ENCODE data around the gene EBI3. TPM values are rescaled to one million over a fixed set of nuclear protein-coding genes. Genes with fewer than 3 reads are reported as not detected.

The EBI3 gene
- total RNA-seq, 4 donors from 2014 or later, result 0.27 to 5.0 (median 0.44) TPM

- intact Hi-C loops (cut with DNase I), result no loop called here
- WGBS, 2 donors, result 82 to 90% methylated on average over 6 of the region's 6 CpGs
- Histone ChIP-seq H3K27ac (no peak overlapping the region), H3K27me3 (no peaks in the 10 kb centered on the region), H3K4me1 (no peaks in the 10 kb centered on the region), H3K9me3 (peaks cover 0 to 7% (median 4%) of the 10 kb centered on the region in 3 donors), H3K36me3 (peaks cover 49 to 100% (median 55%) of the 10 kb centered on the region in 3 donors), H3K4me3 (no peak overlapping the region)
- no peak for DNase-seq
- no peak for TF ChIP-seq CTCF (IDR thresholded peaks at IDR 0.05)
- no peak for TF ChIP-seq POLR2A (IDR thresholded peaks at IDR 0.05)
Observed at GRCh38 chr19:4257025-4257424, 27.7 kb downstream of the EBI3 start.

- H3K4me1 ChIP-seq, result no peaks in the 10 kb centered on the region
- TF ChIP-seq CTCF (IDR thresholded peaks at IDR 0.05) (no peak), POLR2A (IDR thresholded peaks at IDR 0.05) (no peak)
- WGBS, 2 donors, result 93 to 98% methylated on average over 13 to 18 of the region's 28 CpGs
- DNase-seq, result no peak
- no peak overlapping the region for H3K4me3 ChIP-seq
- intact Hi-C loops (cut with DNase I), result no loop called here
- H3K36me3 ChIP-seq, result peaks cover 48 to 100% (median 60%) of the 10 kb centered on the region in 3 donors
- H3K27me3 ChIP-seq, result no peaks in the 10 kb centered on the region
- H3K27ac ChIP-seq, result no peak overlapping the region
- H3K9me3 ChIP-seq, result peaks cover 0 to 7% (median 4%) of the 10 kb centered on the region in 3 donors
Observed at GRCh38 chr19:4258181-4258580, 28.9 kb downstream of the EBI3 start.

- H3K27me3 ChIP-seq, result no peaks in the 10 kb centered on the region
- no peak for DNase-seq
- TF ChIP-seq POLR2A (IDR thresholded peaks at IDR 0.05) (no peak), CTCF (IDR thresholded peaks at IDR 0.05) (no peak)
- H3K27ac ChIP-seq, result no peak overlapping the region
- intact Hi-C loops (cut with DNase I), result no loop called here
- H3K4me1 ChIP-seq, result no peaks in the 10 kb centered on the region
- no peak overlapping the region for H3K4me3 ChIP-seq
- 92 to 94% methylated on average over 9 to 10 of the region's 11 CpGs for WGBS, 2 donors
- peaks cover 0 to 7% (median 4%) of the 10 kb centered on the region in 3 donors for H3K9me3 ChIP-seq
- H3K36me3 ChIP-seq, result peaks cover 49 to 98% (median 51%) of the 10 kb centered on the region in 3 donors
Observed at GRCh38 chr19:4260613-4261191, 31.4 kb downstream of the EBI3 start.

- peaks cover 26 to 98% (median 51%) of the 10 kb centered on the region in 3 donors for H3K36me3 ChIP-seq
- H3K4me3 ChIP-seq, result no peak overlapping the region
- H3K27ac ChIP-seq, result no peak overlapping the region
- DNase-seq, result no peak
- no peaks in the 10 kb centered on the region for H3K4me1 ChIP-seq
- TF ChIP-seq CTCF (IDR thresholded peaks at IDR 0.05) (no peak), POLR2A (IDR thresholded peaks at IDR 0.05) (no peak)
- 40 to 53% methylated on average over 4 of the region's 4 CpGs for WGBS, 2 donors
- intact Hi-C loops (cut with DNase I), result loop anchor here (5.0 kb wide), 1 partner anchor 87 kb away; no protein-coding TSS in a partner anchor
- H3K9me3 ChIP-seq, result no peaks in the 10 kb centered on the region
- H3K27me3 ChIP-seq, result no peaks in the 10 kb centered on the region
Observed at GRCh38 chr19:4264812-4265211, 35.5 kb downstream of the EBI3 start.

GRCh38 chr19:4266253-4267000 is 37.1 kb downstream of the EBI3 start:
- H3K27ac ChIP-seq, result no peak overlapping the region
- no peaks in the 10 kb centered on the region for H3K4me1 ChIP-seq
- intact Hi-C loops (cut with DNase I), result loop anchor here (5.0 kb wide), 1 partner anchor 86 kb away; no protein-coding TSS in a partner anchor
- H3K9me3 ChIP-seq, result no peaks in the 10 kb centered on the region
- H3K27me3 ChIP-seq, result no peaks in the 10 kb centered on the region
- H3K4me3 ChIP-seq, result no peak overlapping the region
- peaks cover 23 to 98% (median 48%) of the 10 kb centered on the region in 3 donors for H3K36me3 ChIP-seq
- WGBS, 2 donors, result 81 to 85% methylated on average over 16 to 18 of the region's 18 CpGs
- no peak for DNase-seq
- TF ChIP-seq CTCF (IDR thresholded peaks at IDR 0.05) (no peak), POLR2A (IDR thresholded peaks at IDR 0.05) (no peak)
